Panc1 (cell line): ENCODE data around the gene MTAP.

Experiments used
- POLR2AphosphoS5 ChIP-seq: IDR thresholded peaks from 2 replicates; pipeline ENCODE4 v1.6.1; 2012; ENCODE audit warnings: mild to moderate bottlenecking, low read depth, low read length, moderate library complexity
- TF ChIP-seq, protein P1 (sequence below): fragments of 450-650 bp; IDR thresholded peaks from 2 replicates; pipeline ENCODE4 v1.5.1; 2017; ENCODE audit warnings: mild to moderate bottlenecking
- TF ChIP-seq, protein P2 (sequence below), 2 experiments: IDR thresholded peaks; 2 replicates each; pipeline ENCODE4 v1.6.1; 2011 to 2012; ENCODE audit warnings: low read depth in 2 of 2, control low read depth in 1 of 2, low read length in 1 of 2, mild to moderate bottlenecking in 1 of 2, moderate library complexity in 1 of 2; ENCODE audit not compliant: insufficient read depth in 1 of 2

DNA sequence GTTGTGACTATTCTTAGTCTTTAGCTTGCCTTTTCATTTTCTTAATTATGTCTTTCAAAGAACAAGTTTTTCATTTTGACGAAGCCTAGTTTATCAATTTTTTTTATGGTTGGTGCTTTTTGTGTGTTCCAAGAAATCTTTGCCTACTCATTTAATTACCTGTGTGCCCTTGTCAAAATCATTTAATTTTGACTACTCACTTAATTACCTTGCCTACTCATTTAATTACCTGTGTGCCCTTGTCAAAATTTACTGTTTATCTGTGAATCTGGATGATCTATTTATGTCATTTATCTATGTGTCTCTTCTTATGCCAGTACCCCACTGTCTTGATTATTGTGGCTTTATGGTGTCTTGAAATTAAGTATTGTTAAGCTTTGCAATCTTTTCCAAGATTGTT, 63.9 kb downstream of the MTAP start:
- TF ChIP-seq, protein P1, sequence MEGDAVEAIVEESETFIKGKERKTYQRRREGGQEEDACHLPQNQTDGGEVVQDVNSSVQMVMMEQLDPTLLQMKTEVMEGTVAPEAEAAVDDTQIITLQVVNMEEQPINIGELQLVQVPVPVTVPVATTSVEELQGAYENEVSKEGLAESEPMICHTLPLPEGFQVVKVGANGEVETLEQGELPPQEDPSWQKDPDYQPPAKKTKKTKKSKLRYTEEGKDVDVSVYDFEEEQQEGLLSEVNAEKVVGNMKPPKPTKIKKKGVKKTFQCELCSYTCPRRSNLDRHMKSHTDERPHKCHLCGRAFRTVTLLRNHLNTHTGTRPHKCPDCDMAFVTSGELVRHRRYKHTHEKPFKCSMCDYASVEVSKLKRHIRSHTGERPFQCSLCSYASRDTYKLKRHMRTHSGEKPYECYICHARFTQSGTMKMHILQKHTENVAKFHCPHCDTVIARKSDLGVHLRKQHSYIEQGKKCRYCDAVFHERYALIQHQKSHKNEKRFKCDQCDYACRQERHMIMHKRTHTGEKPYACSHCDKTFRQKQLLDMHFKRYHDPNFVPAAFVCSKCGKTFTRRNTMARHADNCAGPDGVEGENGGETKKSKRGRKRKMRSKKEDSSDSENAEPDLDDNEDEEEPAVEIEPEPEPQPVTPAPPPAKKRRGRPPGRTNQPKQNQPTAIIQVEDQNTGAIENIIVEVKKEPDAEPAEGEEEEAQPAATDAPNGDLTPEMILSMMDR, result no peak
- TF ChIP-seq, protein P2, sequence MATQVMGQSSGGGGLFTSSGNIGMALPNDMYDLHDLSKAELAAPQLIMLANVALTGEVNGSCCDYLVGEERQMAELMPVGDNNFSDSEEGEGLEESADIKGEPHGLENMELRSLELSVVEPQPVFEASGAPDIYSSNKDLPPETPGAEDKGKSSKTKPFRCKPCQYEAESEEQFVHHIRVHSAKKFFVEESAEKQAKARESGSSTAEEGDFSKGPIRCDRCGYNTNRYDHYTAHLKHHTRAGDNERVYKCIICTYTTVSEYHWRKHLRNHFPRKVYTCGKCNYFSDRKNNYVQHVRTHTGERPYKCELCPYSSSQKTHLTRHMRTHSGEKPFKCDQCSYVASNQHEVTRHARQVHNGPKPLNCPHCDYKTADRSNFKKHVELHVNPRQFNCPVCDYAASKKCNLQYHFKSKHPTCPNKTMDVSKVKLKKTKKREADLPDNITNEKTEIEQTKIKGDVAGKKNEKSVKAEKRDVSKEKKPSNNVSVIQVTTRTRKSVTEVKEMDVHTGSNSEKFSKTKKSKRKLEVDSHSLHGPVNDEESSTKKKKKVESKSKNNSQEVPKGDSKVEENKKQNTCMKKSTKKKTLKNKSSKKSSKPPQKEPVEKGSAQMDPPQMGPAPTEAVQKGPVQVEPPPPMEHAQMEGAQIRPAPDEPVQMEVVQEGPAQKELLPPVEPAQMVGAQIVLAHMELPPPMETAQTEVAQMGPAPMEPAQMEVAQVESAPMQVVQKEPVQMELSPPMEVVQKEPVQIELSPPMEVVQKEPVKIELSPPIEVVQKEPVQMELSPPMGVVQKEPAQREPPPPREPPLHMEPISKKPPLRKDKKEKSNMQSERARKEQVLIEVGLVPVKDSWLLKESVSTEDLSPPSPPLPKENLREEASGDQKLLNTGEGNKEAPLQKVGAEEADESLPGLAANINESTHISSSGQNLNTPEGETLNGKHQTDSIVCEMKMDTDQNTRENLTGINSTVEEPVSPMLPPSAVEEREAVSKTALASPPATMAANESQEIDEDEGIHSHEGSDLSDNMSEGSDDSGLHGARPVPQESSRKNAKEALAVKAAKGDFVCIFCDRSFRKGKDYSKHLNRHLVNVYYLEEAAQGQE (IDR thresholded peaks at IDR 0.05; ENCODE audit: insufficient read depth in 1 of 2, low read depth in 2 of 2, low read length in 1 of 2), result no peak
- TF ChIP-seq POLR2AphosphoS5, result no peak
